Left colon (tissue), 2 donors: ENCODE results near the gene NSUN5. TPM values are rescaled to one million over a fixed set of nuclear protein-coding genes. Genes with fewer than 3 reads are reported as not detected.
A peak's percentile ranks its signal among the peaks of the same experiment; 100 is the strongest.
"Not testable (repeated sequence)": the region's sequence is repeated elsewhere in the genome, so short reads cannot be mapped to it uniquely, and the experiment has no call there.

Experiments
- ATAC-seq: fragments of 200-7000 bp; cut with Tn5 transposase; one replicate; pipeline ENCODE4 v1.9.1; 2020; ENCODE audit warnings: mild to moderate bottlenecking, moderate library complexity
- DNase-seq, 2 donors: peaks; one replicate each; pipeline ENCODE4 v3.0.0-alpha.2; 2020
- intact Hi-C, 2 donors: fragments of 100-400 bp; cut with DNase I in 1 of 2; cut with micrococcal nuclease in 1 of 2; formaldehyde crosslinking; loops; one replicate each; pipeline versions ENCODE4 v1.11.2 to v1.14.0; 2022; cut with DNase I, micrococcal nuclease
- total RNA-seq, 2 donors: library from RNA; stranded (reverse); fragmentation: NEBNext Ultra II Directional; extraction: Animal tissue kit (Norgen Biotek cat#: 25700); gene quantifications; one replicate each; pipeline ENCODE4 v1.2.1, GENCODE V29; 2021
- donor health status: DM: no; HTN: no; CAD: no.
- donor health status: DM: yes; HTN: yes; CAD: no.

Gene NSUN5
- total RNA-seq, 2 donors from 2014 or later: 20.7 to 24.1 TPM

DNA sequence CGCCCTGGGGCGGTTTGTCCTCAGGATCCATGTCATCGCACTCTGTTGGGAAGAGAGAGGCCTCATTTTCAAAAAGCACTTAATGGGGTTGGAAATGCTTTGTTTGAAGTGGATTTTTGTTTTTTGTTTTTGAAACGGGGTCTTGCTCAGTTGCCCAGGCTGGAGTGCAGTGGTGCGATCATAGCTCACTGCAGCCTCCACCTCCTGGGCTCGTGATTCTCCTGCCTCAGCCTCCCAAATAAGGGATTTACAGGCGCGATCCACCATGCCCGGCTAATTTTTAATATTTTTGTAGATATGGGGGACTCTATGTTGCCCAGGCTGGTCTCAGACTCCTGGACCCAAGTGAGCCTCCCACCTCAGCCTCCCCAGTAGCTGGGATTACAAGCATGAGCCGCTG is 20.1 kb upstream of the NSUN5 start:
- ATAC-seq (no peak), DNase-seq (no peak)
- intact Hi-C loops: no loop called here

DNA sequence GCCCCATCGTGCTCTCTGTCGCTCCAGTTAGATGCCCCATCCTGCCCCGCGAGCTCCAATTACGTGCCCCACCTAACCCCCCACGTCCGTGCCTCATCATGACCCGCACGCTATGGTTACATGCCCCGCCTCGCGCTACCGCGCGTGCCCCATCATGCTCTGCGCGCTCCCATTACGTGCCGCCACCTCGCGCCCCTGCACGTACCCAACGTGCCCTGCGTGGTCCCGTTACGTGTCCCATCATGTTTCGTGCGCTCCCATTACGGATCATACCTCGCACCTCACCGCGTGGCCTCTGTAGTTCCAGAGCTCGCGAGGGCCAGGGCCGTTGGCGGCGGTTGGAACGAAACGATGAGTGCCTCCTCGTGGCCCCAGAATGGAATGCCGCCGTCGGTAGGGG is 19.3 kb upstream of the NSUN5 start, which contains the start of the genes FKBP6 and TRIM50:
Gene FKBP6, plus strand, starts transcription at position 240 of the 400 bp plus-strand sequence. CDS start 268 bp downstream, outside the sequence.
Gene TRIM50, minus strand, starts transcription at position 161 of the 400 bp plus-strand sequence. CDS start 3,295 bp downstream, outside the sequence.
- intact Hi-C loops, DNase-seq, ATAC-seq: not testable (repeated sequence)

DNA sequence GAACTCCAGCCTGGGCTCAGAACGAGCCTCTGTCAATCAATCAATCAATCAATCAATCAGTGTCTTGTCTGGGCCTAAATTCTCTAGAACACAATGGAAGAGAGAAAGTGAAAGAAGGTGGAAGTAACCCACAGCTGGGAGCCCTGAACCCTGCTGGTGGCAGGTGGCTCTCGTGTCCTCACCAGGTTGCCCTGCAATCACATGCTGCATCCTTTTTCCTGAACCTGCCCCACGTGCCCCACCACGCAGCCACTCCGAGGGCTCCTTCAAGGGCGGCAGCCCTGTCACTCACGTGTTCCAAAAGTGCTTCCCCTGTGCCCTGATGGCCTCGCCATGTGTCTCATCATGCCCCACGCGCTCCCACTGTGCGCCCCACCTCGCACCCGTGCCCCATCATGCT is 18.8 kb upstream of the NSUN5 start:
- DNase-seq, intact Hi-C loops, ATAC-seq: not testable (repeated sequence)

DNA sequence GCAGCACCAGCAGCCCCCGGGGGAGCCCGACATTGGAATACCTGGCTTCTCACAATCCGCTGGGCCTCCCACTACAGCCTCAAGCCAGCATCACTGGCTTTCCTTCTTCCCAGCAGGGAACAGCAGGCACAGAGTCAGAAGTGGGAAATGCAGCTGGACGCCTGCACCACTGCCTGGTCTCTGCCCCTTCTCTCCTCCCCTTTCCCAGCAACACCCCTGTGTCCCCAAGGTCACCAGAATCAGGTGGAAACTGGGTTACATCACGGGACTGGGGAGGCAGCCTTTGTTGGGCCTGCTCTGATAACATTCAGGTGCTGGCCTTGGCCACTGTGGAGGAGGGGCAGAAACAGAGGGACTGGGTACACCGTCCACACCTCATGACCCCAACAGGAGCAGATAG is 16.8 kb upstream of the NSUN5 start:
- DNase-seq, ATAC-seq, intact Hi-C loops: not testable (repeated sequence)

DNA sequence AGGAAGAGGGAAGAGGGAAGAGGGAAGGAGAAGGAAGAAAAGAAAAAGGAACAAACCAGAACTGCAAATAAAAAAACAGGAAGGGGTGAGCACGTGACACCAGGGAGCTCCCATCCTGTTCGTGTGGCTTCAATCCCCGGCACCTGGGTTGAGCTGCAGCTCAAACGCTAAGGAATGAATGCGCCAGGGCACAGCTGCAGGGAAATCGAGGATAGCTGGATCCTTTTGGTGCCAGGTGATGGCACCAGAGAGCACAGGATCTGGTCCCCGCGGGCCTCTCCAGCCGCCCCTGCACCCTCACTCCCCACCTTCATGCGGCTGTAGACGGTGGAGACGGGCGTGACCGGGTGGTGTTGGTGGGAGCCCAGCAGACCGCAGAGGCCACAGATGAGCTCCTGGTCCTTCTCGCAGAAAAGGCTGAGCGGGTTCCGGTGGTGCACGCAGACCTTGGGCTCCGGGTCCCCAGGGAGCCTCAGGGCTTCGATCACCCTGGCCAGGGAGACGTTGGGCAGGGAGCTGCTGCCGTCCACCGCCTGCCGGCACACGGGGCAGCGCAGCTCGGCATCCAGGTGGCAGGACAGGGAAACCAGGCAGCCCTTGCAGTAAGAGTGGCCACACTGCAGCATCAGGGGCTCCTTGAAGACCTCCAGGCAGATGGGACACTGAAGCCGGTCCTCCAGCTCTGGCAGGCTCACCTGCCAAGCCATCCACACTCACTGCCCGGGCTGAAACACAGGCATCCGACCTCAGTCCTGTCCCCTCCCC is 15.6 kb upstream of the NSUN5 start:
- ATAC-seq: peak; percentile 83
- DNase-seq: peak; percentile 37 to 57
- intact Hi-C loops: loop anchor here in 1 of 2 donors (5.0 kb wide), 1 partner anchor 128 kb away; no protein-coding TSS in a partner anchor

DNA sequence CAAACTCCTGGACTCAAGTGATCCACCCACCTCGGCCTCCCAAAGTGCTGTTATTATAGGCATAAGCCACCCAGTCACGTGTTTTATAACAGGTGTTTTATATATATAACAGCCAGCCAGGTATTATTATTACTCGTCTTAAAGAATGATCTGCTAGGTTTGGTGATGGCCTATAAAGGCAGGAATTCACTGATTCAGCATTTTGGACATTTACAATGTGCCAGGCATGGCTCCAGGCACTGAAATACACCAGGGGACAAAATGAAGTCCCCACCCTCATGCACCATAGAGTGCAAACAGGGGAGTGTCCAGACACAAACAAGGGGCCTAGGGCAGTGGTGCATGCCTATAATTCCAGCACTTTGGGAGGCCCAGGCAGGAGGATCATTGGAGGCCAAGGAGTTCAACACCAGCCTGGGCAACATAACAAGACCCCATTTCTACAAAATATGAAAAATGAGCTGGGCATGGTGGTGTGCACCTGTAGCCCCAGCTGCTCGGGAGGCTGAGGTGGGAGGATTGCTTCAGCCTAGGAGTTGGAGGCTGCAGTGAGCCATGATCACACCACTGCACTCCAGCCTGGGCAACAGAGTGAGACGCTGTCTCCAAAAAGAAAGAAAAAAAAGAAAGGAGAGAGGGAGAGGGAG is 14.9 kb upstream of the NSUN5 start:
- not testable (repeated sequence) for DNase-seq
- intact Hi-C loops: loop anchor here in 1 of 2 donors (5.0 kb wide), 1 partner anchor 129 kb away; no protein-coding TSS in a partner anchor
- peak; percentile 20 for ATAC-seq

DNA sequence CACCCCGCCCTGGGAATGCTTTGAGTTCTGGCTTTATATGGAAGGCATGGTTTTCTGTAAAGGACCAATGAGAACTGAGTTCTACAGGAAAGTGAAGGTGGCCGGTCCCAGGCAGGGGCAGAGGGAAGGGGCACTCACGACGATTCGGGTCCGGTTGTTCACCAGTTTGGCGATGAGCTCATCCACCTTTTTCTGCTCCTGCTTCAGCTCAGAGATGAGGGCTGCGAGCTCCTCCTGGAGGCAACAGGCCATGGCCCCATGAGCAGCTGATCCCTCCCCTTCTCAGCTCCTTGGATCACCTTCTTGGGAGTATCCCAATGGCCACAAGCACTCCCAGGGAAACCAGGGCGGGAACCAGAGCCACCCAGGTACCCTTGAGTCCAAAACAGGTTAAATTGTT is 11.4 kb upstream of the NSUN5 start:
- not testable (repeated sequence) for ATAC-seq, DNase-seq

DNA sequence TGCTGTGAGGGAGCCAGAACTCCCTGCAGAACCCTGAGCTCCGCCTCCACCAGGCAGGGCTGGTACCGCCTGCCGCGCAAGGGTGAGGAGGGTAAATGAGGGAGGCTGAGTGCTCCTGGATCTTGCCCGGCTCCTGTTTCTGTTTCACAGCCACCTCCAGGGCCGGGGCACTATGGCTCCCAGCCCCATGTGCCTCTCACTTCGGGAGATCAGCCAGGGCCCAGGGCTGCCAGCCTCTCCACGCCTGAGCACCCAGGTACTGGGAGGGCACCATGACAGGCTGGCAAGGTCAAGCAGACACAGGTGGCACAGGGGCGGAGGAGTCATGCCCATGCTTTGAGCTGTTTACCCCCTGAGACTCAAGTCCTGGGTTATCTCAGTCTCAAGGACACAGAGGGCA is 10.9 kb upstream of the NSUN5 start:
- DNase-seq, intact Hi-C loops, ATAC-seq: not testable (repeated sequence)

More for the DNA sequence above, 11.4 kb upstream of the NSUN5 start:
- intact Hi-C loops: loop anchor here in 1 of 2 donors (5.0 kb wide), 1 partner anchor 132 kb away; no protein-coding TSS in a partner anchor

DNA sequence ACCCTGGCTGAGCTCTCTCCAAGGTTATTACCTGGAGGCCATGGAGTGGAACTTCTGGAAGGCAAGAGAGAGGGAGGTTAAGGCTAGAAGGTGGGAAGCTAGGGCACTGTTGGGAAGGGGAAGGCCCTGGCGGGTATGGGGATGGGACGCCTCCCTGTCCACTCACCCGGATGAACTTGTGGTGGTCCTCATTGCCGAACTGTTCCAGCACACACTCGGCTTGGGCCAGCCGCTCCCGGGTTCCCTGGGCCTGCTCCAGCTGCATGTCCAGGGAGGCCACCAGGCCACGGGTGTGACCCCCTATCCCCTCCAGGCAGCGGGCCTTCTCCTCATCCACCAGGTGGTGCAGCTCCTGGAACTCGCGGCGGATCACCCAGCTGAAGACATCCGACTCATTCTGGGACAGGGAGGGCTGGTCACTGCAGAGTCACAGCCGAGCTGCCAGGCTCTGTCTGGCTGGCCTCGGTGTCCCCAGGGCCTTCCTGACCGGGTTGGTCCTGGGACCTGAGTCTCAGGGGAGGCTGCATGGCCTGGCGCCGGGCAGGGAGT is 10.1 kb upstream of the NSUN5 start:
- DNase-seq, intact Hi-C loops, ATAC-seq: not testable (repeated sequence)

DNA sequence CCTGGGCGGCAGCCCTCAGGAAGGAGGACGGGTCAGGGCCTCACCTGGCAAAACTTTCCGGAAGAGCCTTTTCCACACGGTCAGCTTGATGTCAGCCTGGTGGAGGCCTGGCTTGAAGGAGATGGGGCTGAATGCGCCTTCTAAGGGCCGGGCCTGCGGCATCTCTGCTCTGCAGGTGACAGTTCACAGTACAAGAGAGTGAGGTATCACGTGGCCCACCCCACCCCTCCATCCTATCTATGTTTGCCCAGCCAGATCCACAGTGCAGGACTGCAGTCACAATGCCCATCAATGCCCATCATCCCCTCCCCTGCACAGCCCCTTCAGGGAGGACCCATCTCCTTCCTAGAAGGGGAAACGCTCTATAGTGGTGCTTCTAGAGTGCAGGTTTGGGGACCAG is 7.9 kb upstream of the NSUN5 start:
- ATAC-seq: no peak
- intact Hi-C loops: no loop called here
- no peak for DNase-seq

DNA sequence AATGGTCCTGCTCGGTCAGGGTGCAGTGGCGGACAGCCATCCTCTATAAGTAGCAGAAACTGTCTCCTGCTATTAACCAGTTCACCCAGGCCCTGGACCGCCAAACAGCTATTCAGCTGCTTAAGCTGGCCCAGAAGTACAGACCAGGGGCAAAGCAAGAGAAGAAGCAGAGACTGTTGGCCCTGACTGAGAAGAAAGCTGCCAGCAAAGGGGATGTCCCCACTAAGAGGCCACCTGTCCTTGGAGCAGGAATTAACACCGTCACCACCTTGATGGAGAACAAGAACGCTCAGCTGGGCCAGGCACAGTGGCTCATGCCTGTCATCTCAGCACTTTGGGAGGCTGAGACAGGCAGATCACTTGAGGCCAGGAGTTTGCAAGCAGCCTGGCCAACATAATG is 5.6 kb upstream of the NSUN5 start:
- intact Hi-C loops: no loop called here
- no peak for ATAC-seq
- DNase-seq: no peak

DNA sequence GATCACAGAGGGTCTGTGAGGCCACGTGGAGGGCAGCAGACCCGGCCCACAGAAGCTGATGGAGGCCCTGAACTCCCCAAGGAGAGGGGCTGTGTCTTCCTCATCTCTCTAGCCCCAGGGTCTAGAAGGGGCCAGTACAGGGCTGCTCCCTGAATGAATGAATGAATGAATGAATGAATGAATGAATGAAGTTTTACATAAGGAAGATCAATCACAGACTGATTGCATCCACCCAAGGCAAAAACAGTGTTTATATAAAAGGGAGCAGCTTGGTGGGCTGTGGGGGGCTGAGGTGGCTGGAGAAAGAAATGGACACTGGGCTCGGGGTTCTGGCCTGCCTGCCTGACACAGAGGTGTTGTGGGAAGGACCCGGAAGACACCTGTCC is 4.9 kb upstream of the NSUN5 start:
- DNase-seq (no peak), ATAC-seq (no peak)
- intact Hi-C loops: no loop called here

DNA sequence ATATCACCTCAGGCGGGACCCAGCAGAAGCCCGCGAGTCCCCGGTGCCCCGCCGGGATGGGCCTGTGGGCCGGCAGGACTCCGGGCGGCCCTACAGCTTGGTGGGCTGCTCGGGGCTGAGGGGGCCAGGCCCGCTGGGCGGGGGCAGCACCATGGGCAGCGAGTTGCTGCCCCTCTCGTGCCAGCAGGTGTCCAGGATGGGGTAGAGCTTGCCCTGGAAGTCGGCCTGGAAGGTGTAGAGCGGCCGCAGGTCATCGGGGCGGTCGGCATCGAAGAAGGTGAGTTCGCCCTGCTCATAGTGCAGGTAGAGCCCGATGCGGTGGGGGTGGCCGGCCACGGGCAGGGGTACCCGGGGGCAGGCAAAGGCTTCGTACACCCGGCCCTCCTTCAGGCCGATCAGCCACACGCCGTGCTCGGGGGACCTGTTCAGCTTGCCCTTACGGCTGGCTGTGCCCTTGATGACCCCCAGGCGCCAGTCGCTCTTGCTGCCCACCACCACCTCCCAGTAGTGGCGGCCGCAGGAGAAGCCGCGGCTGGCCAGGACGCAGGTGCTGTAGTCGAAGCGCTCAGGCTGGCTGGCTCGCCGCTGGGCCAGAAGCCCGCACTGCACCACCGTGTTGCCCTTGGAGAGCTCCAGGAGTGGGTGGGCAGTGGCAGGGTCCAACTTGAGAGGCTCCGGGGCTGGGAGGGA is 4.3 kb upstream of the NSUN5 start:
- no peak for ATAC-seq
- no peak for DNase-seq
- intact Hi-C loops: no loop called here

DNA sequence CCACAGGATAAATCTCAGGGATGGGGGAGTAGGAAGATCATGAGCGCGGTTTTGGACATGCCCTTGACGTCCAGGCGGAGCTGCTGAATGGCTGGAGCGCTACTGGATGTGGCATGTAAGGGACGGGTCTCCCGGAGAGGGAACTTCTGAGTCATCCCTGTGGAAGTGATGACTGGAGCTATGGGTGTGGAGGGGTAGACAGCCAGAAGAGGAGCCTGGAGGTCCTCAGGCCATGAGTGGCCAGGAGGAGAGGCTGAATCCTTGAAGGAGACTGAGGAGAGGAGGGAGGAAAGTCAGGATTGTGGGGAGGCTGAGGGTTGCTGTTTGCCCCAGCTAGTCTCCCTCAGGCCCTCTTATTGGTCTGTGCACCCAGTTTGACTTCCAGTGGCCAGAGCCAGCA is 2.8 kb upstream of the NSUN5 start:
- intact Hi-C loops, DNase-seq, ATAC-seq: not testable (repeated sequence)

DNA sequence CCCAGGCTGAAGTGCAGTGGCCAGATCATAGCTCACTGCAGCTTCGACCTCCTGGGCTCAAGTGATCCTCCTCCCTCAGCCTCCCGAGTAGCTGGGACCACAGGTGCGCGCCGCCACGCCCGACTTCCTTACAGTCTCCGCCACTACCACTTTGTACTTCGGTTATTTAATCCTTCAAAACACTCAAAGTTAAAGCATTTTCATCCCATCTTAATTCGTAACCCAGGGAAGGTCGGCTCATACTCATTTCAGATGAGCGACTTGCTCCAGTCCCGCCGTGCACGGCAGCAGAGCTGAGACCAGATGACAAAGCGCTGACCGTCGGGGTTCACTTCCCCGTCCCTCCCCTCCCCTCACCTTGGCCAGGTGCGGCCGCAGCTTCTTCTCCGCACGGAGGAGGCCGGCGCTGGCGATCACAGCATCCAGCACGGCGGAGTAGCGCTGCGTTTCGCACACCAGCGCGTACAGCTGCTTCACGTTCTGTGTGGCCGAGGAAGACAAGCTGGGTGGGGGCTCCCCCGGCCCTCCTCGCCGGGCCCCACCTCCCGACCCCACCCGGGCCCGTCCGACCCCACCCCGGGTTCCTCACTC is 457 bp downstream of the NSUN5 start:
- peak; percentile 66 for ATAC-seq
- peak in 1 of 2 donors; percentile 46 for DNase-seq
- intact Hi-C loops: no loop called here

DNA sequence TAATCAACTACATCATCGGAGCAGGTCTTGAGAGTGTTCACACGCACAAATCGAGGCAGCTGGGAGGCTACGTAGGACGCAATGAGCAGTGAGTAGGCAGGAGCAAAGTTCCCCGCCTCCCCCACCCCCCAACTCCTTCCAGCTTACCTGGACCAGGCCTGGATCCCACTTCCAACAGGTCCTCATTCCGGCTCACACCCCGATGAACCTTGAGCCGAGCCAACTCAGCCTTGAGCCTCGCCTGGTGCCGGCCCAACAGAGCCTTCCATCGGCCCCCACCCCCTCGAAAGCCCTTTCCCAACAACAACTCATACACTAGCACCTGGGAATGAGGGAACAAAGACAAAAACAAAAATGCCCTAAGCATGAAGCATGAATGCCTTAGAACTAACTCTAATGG is 1.2 kb downstream of the NSUN5 start:
- DNase-seq (no peak), ATAC-seq (no peak)
- intact Hi-C loops: no loop called here

DNA sequence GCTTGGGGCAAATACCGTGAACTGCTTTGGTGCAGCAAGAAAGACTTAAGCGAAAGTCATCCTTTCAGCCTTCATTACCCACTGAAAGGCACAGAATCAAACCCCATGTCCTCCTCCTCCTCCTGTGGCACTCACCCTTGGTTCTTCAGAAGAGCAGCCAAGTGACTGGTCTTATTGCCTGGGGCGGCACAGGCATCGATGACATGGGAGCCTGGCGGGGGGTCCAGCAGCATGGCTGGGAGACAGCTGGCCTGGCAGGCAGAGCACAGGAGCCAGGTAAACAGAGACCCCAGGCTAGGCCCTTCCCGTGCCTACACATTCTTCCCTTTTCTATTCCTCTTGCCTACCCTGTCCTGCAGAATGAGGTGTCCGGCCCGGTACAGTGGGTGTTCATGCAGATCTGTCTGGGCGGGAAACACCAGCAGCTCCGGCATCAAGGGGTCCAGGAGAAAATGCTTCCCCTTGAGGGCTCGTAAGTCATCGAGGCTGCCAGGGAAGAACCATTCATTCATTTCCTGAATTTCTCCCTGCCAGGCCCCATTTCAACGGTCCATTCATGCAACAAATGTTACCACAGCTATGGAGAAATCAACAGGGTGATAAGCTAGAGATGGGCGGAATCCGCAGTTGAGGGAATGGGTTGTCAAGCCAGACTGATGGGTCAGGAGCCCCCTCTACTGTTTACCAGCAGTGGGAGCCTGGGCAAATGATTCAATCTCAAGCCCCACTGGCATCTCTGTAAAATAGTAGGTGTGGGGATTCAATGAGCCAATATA is 3.8 kb downstream of the NSUN5 start:
- DNase-seq, ATAC-seq, intact Hi-C loops: not testable (repeated sequence)

DNA sequence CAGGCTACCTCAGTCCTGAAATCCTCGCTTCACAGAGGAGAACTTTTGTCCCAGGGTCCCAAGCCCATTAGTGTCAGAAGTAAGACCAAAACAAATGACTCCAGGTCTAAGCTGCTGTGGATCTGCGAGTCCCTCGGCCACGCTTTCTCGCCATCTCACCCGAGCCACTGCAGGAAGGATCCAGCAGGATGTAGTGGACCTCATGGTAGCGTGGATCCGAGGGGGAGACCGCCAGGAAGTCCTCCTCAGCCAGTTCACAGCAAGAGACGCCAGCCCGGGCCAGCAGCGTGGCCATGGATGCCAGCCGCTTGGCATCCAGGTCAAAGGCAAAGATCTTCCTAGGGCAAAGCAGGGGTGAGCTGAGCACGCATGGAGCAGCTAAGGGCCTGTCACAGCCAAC is 4.6 kb downstream of the NSUN5 start:
- intact Hi-C loops: no loop called here
- no peak for ATAC-seq

More for the DNA sequence above, 4.6 kb downstream of the NSUN5 start:
- DNase-seq: no peak
